IMR-90 (cell line): ENCODE results near the gene FLT3.

Experiments used
- BHLHE40 ChIP-seq: fragments of 150-350 bp; IDR thresholded peaks from 2 replicates; pipeline ENCODE4 v1.6.1; 2016; ENCODE audit warnings: mild to moderate bottlenecking, low read depth, low read length
- CEBPB ChIP-seq: IDR thresholded peaks from 2 replicates; pipeline ENCODE4 v1.6.1; 2012; ENCODE audit warnings: low read depth, low read length, improper control_type of control experiment
- CTCF ChIP-seq: conservative IDR thresholded peaks from 2 replicates; pipeline ENCODE4 v1.5.1; 2012; ENCODE audit warnings: mild to moderate bottlenecking, low read depth, low read length, improper control_type of control experiment
- FOS ChIP-seq: fragments of 150-350 bp; IDR thresholded peaks from 2 replicates; pipeline ENCODE4 v1.6.1; 2016; ENCODE audit warnings: low read depth, low read length
- MAZ ChIP-seq: IDR thresholded peaks from 2 replicates; pipeline ENCODE4 v1.6.1; 2012; ENCODE audit warnings: low read depth, mild to moderate bottlenecking, low read length, improper control_type of control experiment, moderate library complexity, borderline replicate concordance
- MXI1 ChIP-seq: IDR thresholded peaks from 2 replicates; pipeline ENCODE4 v1.6.1; 2012; ENCODE audit warnings: low read depth, mild to moderate bottlenecking, low read length, moderate library complexity, borderline replicate concordance
- NFE2L2 ChIP-seq: fragments of 150-350 bp; IDR thresholded peaks from 2 replicates; pipeline ENCODE4 v1.6.1; 2016; ENCODE audit warnings: low read depth, mild to moderate bottlenecking, low read length
- POLR2A ChIP-seq: IDR thresholded peaks from 2 replicates; pipeline ENCODE4 v1.6.1; 2012; ENCODE audit warnings: mild to moderate bottlenecking, low read depth, low read length
- RAD21 ChIP-seq: IDR thresholded peaks from 2 replicates; pipeline ENCODE4 v1.6.1; 2012; ENCODE audit warnings: low read length, improper control_type of control experiment
- RCOR1 ChIP-seq: IDR thresholded peaks from 2 replicates; pipeline ENCODE4 v1.6.1; 2012; ENCODE audit warnings: mild to moderate bottlenecking, low read length, improper control_type of control experiment; ENCODE audit not compliant: insufficient replicate concordance
- RFX5 ChIP-seq: IDR thresholded peaks from 2 replicates; pipeline ENCODE4 v1.8.0; 2012; ENCODE audit warnings: low read depth, mild to moderate bottlenecking, low read length, moderate library complexity
- SMC3 ChIP-seq: fragments of 150-350 bp; IDR thresholded peaks from 2 replicates; pipeline ENCODE4 v1.6.1; 2016; ENCODE audit warnings: low read depth, mild to moderate bottlenecking, antibody characterized with exemption, low read length, moderate library complexity
- USF2 ChIP-seq: fragments of 150-350 bp; IDR thresholded peaks from 2 replicates; pipeline ENCODE4 v1.6.1; 2017; ENCODE audit warnings: mild to moderate bottlenecking, antibody characterized with exemption, low read length, low read depth

- TF ChIP-seq CTCF (no peak), POLR2A (no peak), MAZ (no peak), RCOR1 (no peak), USF2 (no peak), NFE2L2 (no peak), MXI1 (no peak), BHLHE40 (no peak), RAD21 (no peak), FOS (no peak), SMC3 (no peak), RFX5 (no peak), CEBPB (no peak)
Observed at GRCh38 chr13:28117689-28118377, 17.5 kb upstream of the FLT3 start.
